SIG-M5 treated with dmso at 0.1 percent for 504 hours (cell line): ENCODE results near the gene FBLN5.
"Not testable (repeated sequence)": the region's sequence is repeated elsewhere in the genome, so short reads cannot be mapped to it uniquely, and the experiment has no call there.

Experiments
- DNase-seq: peaks from one replicate; lab custom pipeline; 2025; ENCODE audit not compliant: unreplicated experiment; lab: John Stamatoyannopoulos, UW

The FBLN5 gene

GRCh38 chr14:91886961-91887360, 60.5 kb downstream of the FBLN5 start:
- DNase-seq: no peak

GRCh38 chr14:91885839-91886238, 61.7 kb downstream of the FBLN5 start:
- no peak for DNase-seq

- DNase-seq: no peak
These were observed 62.3 kb downstream of the FBLN5 start for GRCh38 chr14:91885113-91885712.

- DNase-seq: no peak
These were observed 62.8 kb downstream of the FBLN5 start for GRCh38 chr14:91884664-91885063.

- DNase-seq: no peak
These were observed 63.7 kb downstream of the FBLN5 start for GRCh38 chr14:91883753-91884152.

GRCh38 chr14:91882776-91883175, 64.7 kb downstream of the FBLN5 start:
- DNase-seq: no peak

- no peak for DNase-seq
These were observed 65.1 kb downstream of the FBLN5 start for GRCh38 chr14:91882369-91882768.

- DNase-seq: no peak
These were observed 68.3 kb downstream of the FBLN5 start for GRCh38 chr14:91879196-91879595.

- DNase-seq: no peak
These were observed 69.2 kb downstream of the FBLN5 start for GRCh38 chr14:91878274-91878673.

- DNase-seq: no peak
These were observed 70.0 kb downstream of the FBLN5 start for GRCh38 chr14:91877376-91877915.

GRCh38 chr14:91876492-91876891, 71.0 kb downstream of the FBLN5 start:
- DNase-seq: no peak

GRCh38 chr14:91875525-91876286, 71.8 kb downstream of the FBLN5 start:
- no peak for DNase-seq

GRCh38 chr14:91873471-91874415, 73.8 kb downstream of the FBLN5 start:
- DNase-seq: no peak

- DNase-seq: peak; percentile 80
These were observed 74.7 kb downstream of the FBLN5 start for GRCh38 chr14:91872517-91873470.

- peak; percentile 45 for DNase-seq
These were observed 75.4 kb downstream of the FBLN5 start for GRCh38 chr14:91872011-91872501.

- not testable (repeated sequence) for DNase-seq
These were observed 76.1 kb downstream of the FBLN5 start for GRCh38 chr14:91871401-91871800.

- DNase-seq: no peak
These were observed 76.6 kb downstream of the FBLN5 start for GRCh38 chr14:91870890-91871289.

- no peak for DNase-seq
These were observed 77.5 kb downstream of the FBLN5 start for GRCh38 chr14:91870001-91870400.

GRCh38 chr14:91869556-91869955, 77.9 kb downstream of the FBLN5 start:
- DNase-seq: no peak
